HG03565 (cell line): Measurements from ENCODE around the gene ESRP2.

Experiments used
- ATAC-seq: cut with Tn5 transposase; IDR thresholded peaks from one replicate; pipeline ENCODE4 v1.9.1; 2021; ENCODE audit warnings: mild to moderate bottlenecking, moderate library complexity; ENCODE audit not compliant: unreplicated experiment

ESRP2 gene

GRCh38 chr16:68264128-68265077, 28.5 kb upstream of the ESRP2 start, which contains the start of gene SLC7A6:
Gene SLC7A6 (plus strand): TSS chr16:68264526. CDS start chr16:68274727, 10,201 bp downstream.
- peak; percentile 55 for ATAC-seq

GRCh38 chr16:68263559-68264127, 27.7 kb upstream of the ESRP2 start:
- no peak for ATAC-seq

- no peak for ATAC-seq
Measured at GRCh38 chr16:68259007-68259825, 23.3 kb upstream of the ESRP2 start.

GRCh38 chr16:68257906-68258800, 22.2 kb upstream of the ESRP2 start:
- no peak for ATAC-seq

- ATAC-seq: peak; percentile 38
Measured at GRCh38 chr16:68257251-68257905, 21.5 kb upstream of the ESRP2 start.

GRCh38 chr16:68255712-68256111, 19.8 kb upstream of the ESRP2 start:
- no peak for ATAC-seq

- ATAC-seq: no peak
Measured at GRCh38 chr16:68253721-68254120, 17.8 kb upstream of the ESRP2 start.

GRCh38 chr16:68252383-68252782, 16.5 kb upstream of the ESRP2 start:
- ATAC-seq: no peak

- no peak for ATAC-seq
Measured at GRCh38 chr16:68251832-68252231, 15.9 kb upstream of the ESRP2 start.

GRCh38 chr16:68250951-68251350, 15.0 kb upstream of the ESRP2 start:
- ATAC-seq: no peak

- ATAC-seq: no peak
Measured at GRCh38 chr16:68249371-68249770, 13.4 kb upstream of the ESRP2 start.

- no peak for ATAC-seq
Measured at GRCh38 chr16:68247932-68248331, 12.0 kb upstream of the ESRP2 start.

- no peak for ATAC-seq
Measured at GRCh38 chr16:68247400-68247799, 11.5 kb upstream of the ESRP2 start.

GRCh38 chr16:68246666-68247065, 10.7 kb upstream of the ESRP2 start:
- ATAC-seq: no peak

- no peak for ATAC-seq
Measured at GRCh38 chr16:68246121-68246520, 10.2 kb upstream of the ESRP2 start.

- peak; percentile 70 for ATAC-seq
Measured at GRCh38 chr16:68244903-68245853, 9.3 kb upstream of the ESRP2 start, which contains the start of gene PLA2G15. Gene PLA2G15 (plus strand): TSS chr16:68245373. CDS start chr16:68245427, 54 bp downstream.

- ATAC-seq: no peak
Measured at GRCh38 chr16:68244481-68244902, 8.6 kb upstream of the ESRP2 start.
